Transverse colon (tissue), 4 donors: ENCODE measurements around the gene CHST3. TPM values are rescaled to one million over a fixed set of nuclear protein-coding genes. Genes with fewer than 3 reads are reported as not detected.
A peak's percentile ranks its signal among the peaks of the same experiment; 100 is the strongest.

Source experiments
- DNase-seq: peaks from one replicate; pipeline ENCODE4 v3.0.0-alpha.2; 2019
- H3K27ac ChIP-seq, 4 donors: fragments of 200-600 bp; sonication (generic); 2 replicates each; pipeline ENCODE4 v1.5.1; 2016 to 2018; ENCODE audit warnings: inconsistent platforms in 4 of 4
- H3K27me3 ChIP-seq: fragments of 200-600 bp; sonication (generic); 2 replicates; pipeline ENCODE4 v1.5.1; 2017; ENCODE audit warnings: inconsistent platforms
- H3K36me3 ChIP-seq, 4 donors: fragments of 200-600 bp; sonication (generic); 2 replicates each; pipeline ENCODE4 v1.5.1; 2017 to 2019; ENCODE audit warnings: inconsistent platforms in 4 of 4
- H3K4me1 ChIP-seq, 4 donors: fragments of 200-600 bp; sonication (generic); 2 replicates each; pipeline ENCODE4 v1.5.1; 2017 to 2020; ENCODE audit warnings: inconsistent platforms in 4 of 4
- H3K4me3 ChIP-seq, 4 donors: fragments of 200-600 bp; sonication (generic); 1 replicate in 1 of 4; 2 replicates in 3 of 4; pipeline versions ENCODE4 v1.5.1 to v1.6.1; 2017 to 2019; ENCODE audit warnings: inconsistent platforms in 4 of 4
- H3K9me3 ChIP-seq, 2 donors: fragments of 200-600 bp; sonication (generic); 2 replicates each; pipeline ENCODE4 v1.5.1; 2017 to 2019; ENCODE audit warnings: inconsistent platforms in 2 of 2
- EP300 ChIP-seq: sonication (generic); formaldehyde crosslinking; IDR thresholded peaks from one replicate; pipeline ENCODE4 v1.6.1; 2017; ENCODE audit warnings: antibody characterized with exemption, low read depth
- POLR2A ChIP-seq: fragments of 450-650 bp; IDR thresholded peaks from one replicate; pipeline ENCODE4 v1.6.1; 2016; ENCODE audit warnings: antibody characterized with exemption, mild to moderate bottlenecking, moderate library complexity
- POLR2AphosphoS5 ChIP-seq, 3 donors: sonication (generic); formaldehyde crosslinking; IDR thresholded peaks; one replicate each; pipeline ENCODE4 v1.6.1; 2016; ENCODE audit warnings: antibody characterized with exemption in 3 of 3
- WGBS, 2 donors: methylation state at CpG; one replicate each; pipeline ENCODE4 v1.1.5; 2018; ENCODE audit warnings: low coverage in 1 of 2; 5-methylcytosine and 5-hydroxymethylcytosine counted together
- in situ Hi-C, 4 donors: fragments of 200-750 bp; cut with MboI; loops; one replicate each; pipeline versions ENCODE4 v1.15.0 to v1.15.1; 2017; ENCODE audit warnings: low sequenced_read_pairs in 3 of 4, low pct_ligation_motif_present in 1 of 4, low pct_unique_long_range_greater_than_20kb in 1 of 4
- intact Hi-C: fragments of 100-400 bp; cut with DNase I; formaldehyde crosslinking; loops from one replicate; pipeline ENCODE4 v1.15.1; 2023; ENCODE audit warnings: low total_unique reads
- total RNA-seq, 4 donors: library from RNA; depleted of rRNA; stranded (reverse); fragments of >200 nt; gene quantifications; one replicate each; pipeline ENCODE4 v1.1.0, GENCODE V29; 2016
- TF ChIP-seq, protein P1 (sequence below), 5 experiments: fragments of 200-600 bp in 3 of 5; fragments of 450-650 bp in 2 of 5; sonication (generic) in 3 of 5; IDR thresholded peaks; 1 replicate in 2 of 5; 2 replicates in 3 of 5; pipeline ENCODE4 v1.5.1; 2016 to 2017; ENCODE audit warnings: antibody characterized with exemption in 5 of 5, inconsistent platforms in 3 of 5, mild to moderate bottlenecking in 2 of 5, moderate library complexity in 1 of 5

CHST3 gene
- total RNA-seq, 4 donors from 2014 or later: 1.6 to 10.5 (median 3.9) TPM

DNA sequence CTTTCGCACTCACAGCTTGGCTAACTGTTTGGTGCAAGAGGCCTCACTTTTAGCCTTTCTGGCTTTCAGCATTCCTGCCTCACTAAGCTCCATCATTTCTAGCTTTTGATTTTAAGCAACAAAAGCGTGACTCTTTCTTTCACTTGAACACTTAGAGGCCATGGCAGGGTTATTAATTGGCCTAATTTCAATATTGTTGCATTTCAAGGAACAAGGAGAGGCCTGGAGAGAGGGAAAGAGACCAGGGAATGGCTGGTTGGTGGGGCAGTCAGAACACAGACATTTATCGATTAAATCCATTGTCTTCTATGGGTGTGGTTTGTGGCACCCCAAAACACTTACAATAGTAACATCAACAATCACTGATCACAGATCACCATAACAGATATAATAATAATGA is 31.3 kb downstream of the CHST3 start:
- TF ChIP-seq POLR2A (no peak), EP300 (no peak), POLR2AphosphoS5 (IDR thresholded peaks at IDR 0.05) (no peak)
- TF ChIP-seq, protein P1, sequence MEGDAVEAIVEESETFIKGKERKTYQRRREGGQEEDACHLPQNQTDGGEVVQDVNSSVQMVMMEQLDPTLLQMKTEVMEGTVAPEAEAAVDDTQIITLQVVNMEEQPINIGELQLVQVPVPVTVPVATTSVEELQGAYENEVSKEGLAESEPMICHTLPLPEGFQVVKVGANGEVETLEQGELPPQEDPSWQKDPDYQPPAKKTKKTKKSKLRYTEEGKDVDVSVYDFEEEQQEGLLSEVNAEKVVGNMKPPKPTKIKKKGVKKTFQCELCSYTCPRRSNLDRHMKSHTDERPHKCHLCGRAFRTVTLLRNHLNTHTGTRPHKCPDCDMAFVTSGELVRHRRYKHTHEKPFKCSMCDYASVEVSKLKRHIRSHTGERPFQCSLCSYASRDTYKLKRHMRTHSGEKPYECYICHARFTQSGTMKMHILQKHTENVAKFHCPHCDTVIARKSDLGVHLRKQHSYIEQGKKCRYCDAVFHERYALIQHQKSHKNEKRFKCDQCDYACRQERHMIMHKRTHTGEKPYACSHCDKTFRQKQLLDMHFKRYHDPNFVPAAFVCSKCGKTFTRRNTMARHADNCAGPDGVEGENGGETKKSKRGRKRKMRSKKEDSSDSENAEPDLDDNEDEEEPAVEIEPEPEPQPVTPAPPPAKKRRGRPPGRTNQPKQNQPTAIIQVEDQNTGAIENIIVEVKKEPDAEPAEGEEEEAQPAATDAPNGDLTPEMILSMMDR (IDR thresholded peaks at IDR 0.05): no peak
- 72 to 88% methylated on average over 2 to 3 of the region's 3 CpGs for WGBS, 2 donors
- no peak for DNase-seq
- H3K4me3 ChIP-seq: no peak overlapping the region
- peaks cover 19 to 43% (median 30%) of the 10 kb centered on the region in 4 donors for H3K4me1 ChIP-seq
- intact Hi-C loops (no loop called here), in situ Hi-C loops (no loop called here)
- H3K27me3 ChIP-seq: no peaks in the 10 kb centered on the region
- peak overlapping the region in 1 of 4 donors; percentile 31 for H3K27ac ChIP-seq
- H3K9me3 ChIP-seq: no peaks in the 10 kb centered on the region
- no peaks in the 10 kb centered on the region for H3K36me3 ChIP-seq

DNA sequence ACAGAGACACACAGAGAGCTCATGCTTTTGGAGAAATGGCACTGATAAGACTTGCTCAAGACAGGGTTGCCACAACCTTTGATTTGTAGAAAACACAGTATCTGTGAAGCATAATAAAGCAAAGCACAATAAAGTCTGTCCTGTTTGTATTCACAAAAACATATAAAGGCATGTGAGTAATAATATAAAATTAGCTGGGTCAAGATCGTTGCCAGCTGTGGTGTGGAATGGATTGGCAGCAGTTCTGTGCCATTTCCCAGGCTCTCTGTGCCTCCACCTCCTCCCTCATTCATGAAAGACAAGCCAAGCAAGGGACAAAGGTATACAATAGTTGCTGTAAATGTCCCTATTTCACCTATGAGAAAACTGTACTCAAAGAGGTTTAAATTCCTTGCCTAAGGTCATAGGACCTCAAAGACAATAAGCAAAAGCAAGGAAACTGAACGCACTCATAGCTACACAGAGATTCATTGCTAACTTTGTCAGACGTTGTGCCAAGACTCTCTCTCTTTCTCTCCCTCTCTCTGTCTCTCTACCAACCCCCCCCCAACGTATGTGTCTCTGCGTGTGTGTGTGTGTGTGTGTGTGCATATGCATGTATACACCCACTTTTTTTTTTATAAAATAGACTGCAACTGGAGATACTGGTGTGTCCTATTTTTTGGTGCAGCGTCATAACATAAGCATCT is 31.8 kb downstream of the CHST3 start:
- Histone ChIP-seq H3K27ac (peak overlapping the region in 3 of 4 donors; percentile 20 to 39 (median 31)), H3K9me3 (no peaks in the 10 kb centered on the region), H3K4me1 (peaks cover 23 to 47% (median 32%) of the 10 kb centered on the region in 4 donors), H3K4me3 (no peak overlapping the region), H3K36me3 (no peaks in the 10 kb centered on the region), H3K27me3 (no peaks in the 10 kb centered on the region)
- DNase-seq: no peak
- TF ChIP-seq EP300: no peak
- TF ChIP-seq POLR2AphosphoS5 (IDR thresholded peaks at IDR 0.05): no peak
- TF ChIP-seq, protein P1 (IDR thresholded peaks at IDR 0.05): no peak
- no peak for TF ChIP-seq POLR2A
- 46 to 55% methylated on average over 4 to 6 of the region's 6 CpGs for WGBS, 2 donors
- intact Hi-C loops (no loop called here), in situ Hi-C loops (no loop called here)

DNA sequence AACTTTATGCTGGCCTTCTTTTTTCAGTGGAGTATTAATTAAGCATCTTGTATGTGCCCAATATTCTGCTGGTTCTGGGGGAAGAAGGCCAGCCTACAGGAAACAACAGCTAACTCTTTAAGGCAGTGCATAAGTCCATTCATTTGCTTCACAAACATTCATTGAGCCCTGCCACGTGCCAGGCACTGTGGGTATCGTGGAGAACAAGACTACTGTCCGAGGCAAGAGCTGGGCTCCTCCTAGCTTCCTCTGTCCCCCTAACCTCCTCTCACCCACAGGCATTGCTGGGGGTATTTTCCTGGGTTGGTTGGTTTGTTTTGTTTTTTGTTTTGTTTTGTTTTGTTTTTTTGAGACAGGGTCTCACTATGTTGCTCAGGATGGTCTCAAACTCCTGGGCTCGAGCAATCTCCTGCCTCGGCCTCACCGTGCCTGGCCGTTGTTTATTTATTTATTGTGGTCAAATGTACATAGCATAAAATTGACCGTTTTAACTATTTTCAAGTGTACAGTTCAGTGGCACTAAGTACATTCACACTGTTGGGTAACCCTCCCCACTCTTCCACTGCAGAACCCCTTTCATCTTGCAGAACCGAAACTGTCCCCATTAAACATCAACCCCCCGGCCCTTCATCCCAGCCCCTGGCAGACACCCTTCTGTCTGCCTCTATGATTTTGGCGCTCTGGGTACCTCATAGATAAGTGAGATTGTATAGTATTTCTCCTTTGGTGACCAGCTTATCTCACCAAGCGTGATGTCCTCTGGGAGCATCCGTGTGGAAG is 32.6 kb downstream of the CHST3 start:
- no peak overlapping the region for H3K4me3 ChIP-seq

More for the DNA sequence above, 32.6 kb downstream of the CHST3 start:
- WGBS, 2 donors: 64 to 79% methylated on average over 8 to 13 of the region's 13 CpGs
- in situ Hi-C loops: no loop called here
- TF ChIP-seq POLR2A (no peak), EP300 (no peak), POLR2AphosphoS5 (IDR thresholded peaks at IDR 0.05) (no peak)
- TF ChIP-seq, protein P1 (IDR thresholded peaks at IDR 0.05): no peak
- no peaks in the 10 kb centered on the region for H3K9me3 ChIP-seq
- H3K27ac ChIP-seq: peak overlapping the region in 2 of 4 donors; percentile 20 to 39
- intact Hi-C loops: no loop called here
- DNase-seq: no peak
- H3K27me3 ChIP-seq: no peaks in the 10 kb centered on the region
- H3K36me3 ChIP-seq: no peaks in the 10 kb centered on the region
- peaks cover 23 to 49% (median 32%) of the 10 kb centered on the region in 4 donors for H3K4me1 ChIP-seq
